Coronary artery (tissue), 2 donors: ENCODE results near the gene CIPC.

Experiments used
- DNase-seq: peaks from one replicate; pipeline ENCODE4 v3.0.0-alpha.2; 2017; ENCODE audit warnings: low spot score
- H3K27ac ChIP-seq, 2 donors: fragments of 200-600 bp; sonication (generic); one replicate each; pipeline ENCODE4 v1.5.1; 2016 to 2019
- H3K4me3 ChIP-seq: fragments of 200-600 bp; sonication (generic); 2 replicates; pipeline ENCODE4 v1.5.1; 2016; ENCODE audit warnings: mild to moderate bottlenecking, moderate library complexity
- CTCF ChIP-seq: fragments of 200-600 bp; sonication (generic); IDR thresholded peaks from one replicate; pipeline ENCODE4 v1.5.1; 2019; ENCODE audit warnings: antibody characterized with exemption

Gene CIPC

GRCh38 chr14:77092676-77093075 lies 5.4 kb upstream of the CIPC start:
- Histone ChIP-seq H3K27ac (no peak overlapping the region), H3K4me3 (no peak overlapping the region)
- DNase-seq, result no peak
- no peak for TF ChIP-seq CTCF

- H3K27ac ChIP-seq, result no peak overlapping the region
- TF ChIP-seq CTCF, result peak; percentile 65
- no peak for DNase-seq
- no peak overlapping the region for H3K4me3 ChIP-seq
These were observed 3.3 kb upstream of the CIPC start for GRCh38 chr14:77094672-77095284.

- peak overlapping the region; percentile 97 to 99 for H3K27ac ChIP-seq
- no peak for TF ChIP-seq CTCF
- H3K4me3 ChIP-seq, result peak overlapping the region; percentile 97
- no peak for DNase-seq
These were observed 905 bp upstream of the CIPC start for GRCh38 chr14:77097006-77097699.

- Histone ChIP-seq H3K4me3 (peak overlapping the region; percentile 97), H3K27ac (peak overlapping the region; percentile 97 to 100)
- TF ChIP-seq CTCF, result no peak
- peak; percentile 89 for DNase-seq
These were observed 683 bp downstream of the CIPC start for GRCh38 chr14:77098529-77099353.

GRCh38 chr14:77099425-77100167 lies 1.5 kb downstream of the CIPC start:
- no peak for TF ChIP-seq CTCF
- Histone ChIP-seq H3K4me3 (peak overlapping the region; percentile 97), H3K27ac (peak overlapping the region; percentile 97 to 100)
- no peak for DNase-seq

GRCh38 chr14:77100961-77101360 lies 2.9 kb downstream of the CIPC start:
- DNase-seq, result no peak
- no peak for TF ChIP-seq CTCF
- Histone ChIP-seq H3K27ac (peak overlapping the region; percentile 79 to 97), H3K4me3 (peak overlapping the region; percentile 32)
